NB4 (cell line): Measurements from ENCODE around the gene PCSK6.

ENCODE experiments used
- DNase-seq: peaks from one replicate; pipeline ENCODE4 v3.0.0; 2010; ENCODE audit warnings: low read depth
- H3K4me3 ChIP-seq: one replicate; pipeline ENCODE4 v1.5.1; 2011; ENCODE audit warnings: mild to moderate bottlenecking, low read depth, low read length, moderate library complexity
- CTCF ChIP-seq: IDR thresholded peaks from one replicate; pipeline ENCODE4 v1.5.1; 2012; ENCODE audit warnings: low read depth, low read length
- MYC ChIP-seq: IDR thresholded peaks from 2 replicates; pipeline ENCODE4 v1.6.1; 2011; ENCODE audit warnings: low read depth, low read length
- POLR2A ChIP-seq: IDR thresholded peaks from 2 replicates; pipeline ENCODE4 v1.6.1; 2011; ENCODE audit warnings: mild to moderate bottlenecking; ENCODE audit not compliant: insufficient read length; ENCODE audit errors: extremely low read depth
- TF ChIP-seq, protein P1 (sequence below): IDR thresholded peaks from 2 replicates; pipeline ENCODE4 v1.6.1; 2011; ENCODE audit warnings: low read depth, low read length

The PCSK6 gene

GRCh38 chr15:101489599-101490407 lies at the start of gene PCSK6:
PCSK6 (minus strand) TSS chr15:101489707; CDS start chr15:101489670, 37 bp downstream.
- no peak within 1 kb of the TSS for H3K4me3 ChIP-seq
- TF ChIP-seq, protein P1, sequence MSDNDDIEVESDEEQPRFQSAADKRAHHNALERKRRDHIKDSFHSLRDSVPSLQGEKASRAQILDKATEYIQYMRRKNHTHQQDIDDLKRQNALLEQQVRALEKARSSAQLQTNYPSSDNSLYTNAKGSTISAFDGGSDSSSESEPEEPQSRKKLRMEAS: no peak
- TF ChIP-seq CTCF: no peak
- DNase-seq: peak; percentile 51

DNA sequence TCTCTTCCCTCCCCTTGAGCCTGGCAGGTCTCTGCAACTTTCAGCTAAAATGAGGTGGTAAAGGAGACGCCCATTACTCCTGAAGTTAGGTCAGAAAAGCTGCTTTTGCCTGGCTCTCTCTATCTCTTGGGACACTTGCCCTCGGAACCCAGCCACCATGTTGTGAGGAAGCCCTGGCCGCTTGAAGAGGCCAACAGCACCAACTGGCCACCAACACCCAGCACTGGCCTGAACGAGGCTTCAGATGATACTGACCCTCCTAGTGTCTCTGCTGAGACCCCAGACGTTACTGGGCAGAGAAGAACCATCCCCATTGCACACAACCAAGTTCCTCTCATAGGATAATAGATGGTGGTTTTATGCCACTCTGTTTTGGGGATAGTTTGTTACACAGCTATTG lies 49.5 kb upstream of the PCSK6 start:
- DNase-seq: no peak
- no peak overlapping the region for H3K4me3 ChIP-seq
- no peak for TF ChIP-seq CTCF
- no peak for TF ChIP-seq MYC
- no peak for TF ChIP-seq POLR2A
- TF ChIP-seq, protein P1: no peak

DNA sequence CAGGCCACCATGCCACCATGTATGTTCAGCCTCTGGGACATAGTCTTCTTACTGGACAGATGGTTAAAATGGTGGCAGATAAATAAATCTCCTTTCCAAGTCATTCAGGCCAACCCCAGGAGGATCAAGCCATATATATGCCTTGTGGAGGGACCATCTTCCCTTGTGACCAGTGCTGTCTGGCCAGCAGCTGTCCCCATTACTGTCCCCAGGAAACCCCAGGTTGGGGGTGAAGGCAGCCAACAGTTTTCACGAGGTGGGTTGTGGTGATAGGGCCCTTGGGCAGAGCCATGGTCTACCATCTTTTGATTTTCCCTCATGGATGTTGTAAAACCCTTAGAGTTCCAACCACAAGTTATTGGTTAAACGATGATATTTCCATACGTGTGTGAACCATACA lies 48.7 kb upstream of the PCSK6 start:
- DNase-seq: no peak
- H3K4me3 ChIP-seq: no peak overlapping the region
- TF ChIP-seq POLR2A: no peak
- TF ChIP-seq MYC: no peak
- TF ChIP-seq, protein P1: no peak
- TF ChIP-seq CTCF: no peak

DNA sequence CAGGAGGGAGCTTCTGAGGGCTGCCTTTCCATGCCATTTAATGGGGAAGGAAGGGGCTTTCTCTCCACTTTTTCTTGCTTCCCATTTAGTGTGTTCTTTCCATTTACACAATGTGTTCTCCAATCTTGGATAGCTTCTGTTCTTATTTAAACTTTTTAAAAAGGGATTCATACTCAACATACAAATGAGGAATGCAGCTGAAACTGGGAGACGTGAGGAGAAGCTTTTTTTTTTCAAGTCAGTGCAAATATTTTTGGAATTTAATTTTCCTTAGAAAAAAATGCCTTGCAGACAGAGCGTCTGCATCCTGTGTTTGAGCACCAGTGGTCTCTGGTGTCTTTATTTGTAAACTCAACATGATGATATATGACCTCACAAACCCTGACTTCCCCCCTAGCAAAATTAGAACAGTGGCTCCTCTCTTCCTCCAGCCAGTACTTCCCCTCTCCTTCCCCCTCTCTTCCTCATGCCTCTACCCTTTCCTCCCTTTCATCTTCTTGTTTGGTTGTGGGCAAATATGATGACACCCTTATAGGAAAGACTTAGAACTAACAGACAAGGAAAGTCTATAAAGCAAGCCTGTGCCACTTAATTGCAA lies 48.1 kb upstream of the PCSK6 start:
- peak; percentile 40 for DNase-seq
- TF ChIP-seq MYC (no peak), POLR2A (no peak), CTCF (no peak)
- TF ChIP-seq, protein P1: no peak
- H3K4me3 ChIP-seq: no peak overlapping the region

GRCh38 chr15:101536875-101537405 lies 47.4 kb upstream of the PCSK6 start:
- no peak overlapping the region for H3K4me3 ChIP-seq
- TF ChIP-seq POLR2A: no peak
- no peak for TF ChIP-seq MYC
- TF ChIP-seq, protein P1: no peak
- no peak for TF ChIP-seq CTCF
- DNase-seq: no peak
